Glutamatergic neuron (in vitro differentiated cells): ENCODE results near the gene LTC4S. TPM values are rescaled to one million over a fixed set of nuclear protein-coding genes. Genes with fewer than 3 reads are reported as not detected.

Experiments used
- DNase-seq: peaks from one replicate; pipeline ENCODE4 v3.0.0; 2022
- H3K27ac Mint-ChIP-seq: one replicate; pipeline ENCODE4 v1.8.0; 2020; ENCODE audit warnings: mild to moderate bottlenecking, mixed read lengths, inconsistent platforms; ENCODE audit not compliant: unreplicated experiment
- H3K27me3 Mint-ChIP-seq: one replicate; pipeline ENCODE4 v1.8.0; 2020; ENCODE audit warnings: mild to moderate bottlenecking, moderate library complexity, mixed read lengths, inconsistent platforms; ENCODE audit not compliant: unreplicated experiment
- H3K36me3 Mint-ChIP-seq: one replicate; pipeline ENCODE4 v1.8.0; 2020; ENCODE audit warnings: mild to moderate bottlenecking, mixed read lengths, inconsistent platforms; ENCODE audit not compliant: unreplicated experiment
- H3K4me1 Mint-ChIP-seq: one replicate; pipeline ENCODE4 v1.8.0; 2020; ENCODE audit warnings: mild to moderate bottlenecking, low read depth, mixed read lengths, inconsistent platforms; ENCODE audit not compliant: unreplicated experiment
- H3K4me3 Mint-ChIP-seq: one replicate; pipeline ENCODE4 v1.8.0; 2020; ENCODE audit warnings: mild to moderate bottlenecking, mixed read lengths, inconsistent platforms; ENCODE audit not compliant: unreplicated experiment
- H3K9me3 Mint-ChIP-seq: one replicate; pipeline ENCODE4 v1.8.0; 2020; ENCODE audit warnings: mild to moderate bottlenecking, moderate library complexity, mixed read lengths, inconsistent platforms; ENCODE audit not compliant: unreplicated experiment
- CTCF ChIP-seq: fragments of 200-600 bp; sonication (generic); IDR thresholded peaks from one replicate; pipeline ENCODE4 v1.5.0; 2021; ENCODE audit not compliant: partially characterized antibody, unreplicated experiment
- total RNA-seq: library from RNA; stranded (reverse); fragmentation: NEBNext Ultra II Directional; extraction: Animal tissue kit (Norgen Biotek cat#: 25700); gene quantifications from one replicate; pipeline ENCODE4 v1.2.1, GENCODE V29; 2021; ENCODE audit not compliant: unreplicated experiment

LTC4S gene
- total RNA-seq, 1 donor from 2014 or later = 0.91 TPM

DNA sequence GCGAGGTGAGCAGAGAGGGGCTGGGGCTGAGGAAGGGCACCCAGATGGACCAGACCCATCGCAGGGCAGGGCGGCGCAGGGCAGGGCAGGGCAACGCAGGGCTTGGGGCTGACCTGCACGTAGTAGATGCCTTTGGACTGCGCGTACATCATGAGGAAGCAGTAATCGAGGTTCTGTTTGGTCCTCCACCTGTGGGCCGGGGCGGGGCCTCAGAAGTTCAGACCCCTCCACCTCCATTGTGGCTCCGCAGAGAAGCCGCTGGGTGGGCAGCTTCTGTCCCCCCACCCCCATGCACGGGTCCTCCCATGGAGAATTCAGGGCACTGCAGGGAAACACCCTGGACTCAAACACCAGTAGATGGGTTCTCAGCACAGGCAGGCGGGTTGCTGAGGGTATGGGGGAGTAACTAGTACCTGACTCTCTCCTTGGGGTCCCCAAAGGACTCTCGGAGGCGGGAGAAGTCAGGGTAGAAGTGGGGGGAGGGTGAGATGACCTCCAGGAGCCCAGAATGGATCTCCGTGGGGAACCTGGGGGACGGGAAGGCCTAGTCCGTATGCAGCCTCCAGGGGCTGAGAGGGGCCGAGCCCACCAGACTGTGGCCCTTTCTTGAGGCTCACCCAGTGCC lies 6.4 kb downstream of the LTC4S start:
- peaks cover 10% of the 10 kb centered on the region for H3K27me3 Mint-ChIP-seq
- H3K9me3 Mint-ChIP-seq = peaks cover 7% of the 10 kb centered on the region
- H3K36me3 Mint-ChIP-seq = peaks cover 9% of the 10 kb centered on the region
- H3K4me1 Mint-ChIP-seq = peaks cover 4% of the 10 kb centered on the region
- H3K27ac Mint-ChIP-seq = no peak overlapping the region
- no peak overlapping the region for H3K4me3 Mint-ChIP-seq
- TF ChIP-seq CTCF = no peak
- no peak for DNase-seq

DNA sequence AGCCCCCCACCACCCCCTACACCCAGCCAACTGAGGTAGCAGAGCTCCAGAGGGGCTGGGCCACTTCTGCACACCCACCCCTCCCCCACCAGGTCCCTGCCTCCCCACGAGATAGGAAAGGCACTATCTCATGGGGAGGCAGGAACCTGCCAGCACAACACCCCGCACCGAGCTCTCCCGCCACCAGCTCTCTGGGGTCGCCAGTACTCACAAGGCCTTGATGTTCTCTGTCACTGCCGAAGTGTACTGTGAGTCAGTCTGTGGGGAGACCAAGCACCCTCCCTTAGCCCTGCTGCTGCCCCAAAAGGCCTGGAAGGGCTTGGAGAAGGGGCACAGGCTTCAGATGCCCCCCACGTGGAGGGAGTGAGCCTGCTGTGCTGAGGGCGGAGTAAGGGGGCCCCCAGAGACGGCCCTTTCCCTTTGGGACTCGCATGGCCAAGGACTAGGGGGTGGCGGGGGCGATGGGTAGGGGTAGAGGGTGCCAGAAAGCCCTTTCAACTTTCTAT lies 7.0 kb downstream of the LTC4S start:
- no peak overlapping the region for H3K4me3 Mint-ChIP-seq
- no peak for DNase-seq
- peaks cover 7% of the 10 kb centered on the region for H3K9me3 Mint-ChIP-seq
- peaks cover 9% of the 10 kb centered on the region for H3K36me3 Mint-ChIP-seq
- peaks cover 4% of the 10 kb centered on the region for H3K4me1 Mint-ChIP-seq
- no peak overlapping the region for H3K27ac Mint-ChIP-seq
- TF ChIP-seq CTCF = no peak
- H3K27me3 Mint-ChIP-seq = peaks cover 10% of the 10 kb centered on the region

DNA sequence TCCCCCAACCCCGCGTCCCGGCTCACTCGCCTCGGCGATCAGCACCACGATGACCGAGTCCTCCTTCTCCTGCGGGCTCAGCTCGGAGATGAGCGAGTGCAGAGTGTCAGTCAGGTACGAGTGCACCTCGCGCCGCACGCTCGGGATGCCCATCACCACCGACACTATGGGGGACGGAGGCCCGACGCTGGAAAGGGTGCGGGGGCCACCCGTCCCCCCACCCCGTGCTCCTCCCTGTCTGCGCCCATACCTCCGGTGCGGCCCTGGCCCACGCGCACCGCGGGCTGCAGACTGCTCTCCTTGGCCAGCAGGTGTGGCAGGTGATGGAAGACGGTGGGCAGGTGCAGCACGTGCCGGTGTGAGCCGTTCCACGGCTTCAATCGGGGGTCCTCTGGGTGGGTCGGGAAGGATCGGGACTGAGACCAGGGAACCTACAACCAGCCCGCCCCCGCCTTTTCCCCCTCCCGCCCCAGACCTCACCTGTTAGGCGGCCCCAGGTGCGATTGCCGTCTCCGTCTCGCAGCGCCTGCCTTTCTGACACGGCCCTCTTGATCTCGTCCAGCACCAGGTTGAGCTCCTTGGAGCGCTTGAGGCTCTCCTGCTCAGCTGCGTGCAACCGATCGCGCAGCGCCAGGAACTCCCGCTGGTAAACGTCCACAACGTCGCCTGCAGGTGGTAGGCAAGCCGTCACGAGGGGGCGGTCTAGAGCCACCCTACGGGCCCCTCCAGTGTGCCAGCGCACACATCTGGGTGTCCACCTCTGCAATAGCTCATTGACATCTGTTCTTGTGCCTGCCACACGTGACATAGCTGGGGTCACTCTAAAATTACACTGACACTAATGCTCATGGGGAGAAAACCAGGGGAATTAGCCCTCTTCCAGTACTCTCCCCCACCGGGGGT lies 7.8 kb downstream of the LTC4S start:
- Mint-ChIP-seq H3K4me3 (no peak overlapping the region), H3K36me3 (peaks cover 9% of the 10 kb centered on the region), H3K27me3 (peaks cover 10% of the 10 kb centered on the region), H3K27ac (no peak overlapping the region), H3K9me3 (peaks cover 7% of the 10 kb centered on the region), H3K4me1 (peaks cover 4% of the 10 kb centered on the region)
- peak; percentile 59 for TF ChIP-seq CTCF
- peak; percentile 77 for DNase-seq

- no peak for TF ChIP-seq CTCF
- no peak for DNase-seq
- Mint-ChIP-seq H3K27ac (no peak overlapping the region), H3K9me3 (peaks cover 6% of the 10 kb centered on the region), H3K4me1 (peaks cover 4% of the 10 kb centered on the region), H3K36me3 (peaks cover 4% of the 10 kb centered on the region), H3K4me3 (no peak overlapping the region), H3K27me3 (peaks cover 4% of the 10 kb centered on the region)
Observed at GRCh38 chr5:179802207-179802883, 8.6 kb downstream of the LTC4S start.
